HG02571 (cell line): Measurements from ENCODE around the gene MGAT1.
"Not testable (repeated sequence)": the region's sequence is repeated elsewhere in the genome, so short reads cannot be mapped to it uniquely, and the experiment has no call there.

Experiments used
- ATAC-seq: cut with Tn5 transposase; IDR thresholded peaks from one replicate; pipeline ENCODE4 v1.9.1; 2021; ENCODE audit warnings: mild to moderate bottlenecking, moderate library complexity; ENCODE audit not compliant: unreplicated experiment

MGAT1 gene

GRCh38 chr5:180807046-180807445 is 4.4 kb upstream of the MGAT1 start:
- no peak for ATAC-seq

DNA sequence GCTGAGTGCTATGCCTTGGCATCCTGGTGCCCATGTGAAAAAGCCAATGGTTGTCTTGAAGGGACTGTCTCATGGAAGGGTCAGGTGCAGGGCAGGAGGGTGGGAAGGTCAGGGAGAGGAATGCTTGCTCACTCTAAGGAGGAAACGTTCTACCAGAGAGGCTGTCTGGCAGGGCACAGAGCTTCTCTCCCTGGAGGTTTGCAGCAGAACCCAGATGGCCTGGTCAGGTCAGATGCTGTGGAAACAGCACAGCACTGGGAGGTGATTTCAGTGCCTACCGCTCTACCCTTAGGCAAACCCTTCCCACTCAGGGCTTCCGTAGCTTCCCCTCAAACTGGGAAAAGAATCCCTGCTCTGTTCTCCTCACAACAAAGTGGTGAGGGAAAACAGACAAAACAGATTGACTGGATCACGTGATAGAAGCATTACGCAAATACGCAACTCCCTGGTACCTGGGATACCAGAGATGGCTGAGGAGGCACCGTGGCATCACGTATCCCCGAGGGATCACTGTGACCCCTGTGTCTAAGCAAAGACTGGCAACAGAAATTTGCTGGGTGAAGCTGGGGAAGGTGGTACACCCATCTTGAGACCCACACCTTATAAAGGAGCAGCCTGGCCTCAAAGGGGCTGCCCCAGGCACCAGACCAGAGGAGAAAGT is 3.9 kb upstream of the MGAT1 start:
- no peak for ATAC-seq

GRCh38 chr5:180804129-180804618 is 1.6 kb upstream of the MGAT1 start:
- ATAC-seq = no peak

- peak; percentile 60 for ATAC-seq
Measured at GRCh38 chr5:180803181-180804128, 849 bp upstream of the MGAT1 start.

- ATAC-seq = no peak
Measured at GRCh38 chr5:180801596-180802324, 846 bp downstream of the MGAT1 start.

DNA sequence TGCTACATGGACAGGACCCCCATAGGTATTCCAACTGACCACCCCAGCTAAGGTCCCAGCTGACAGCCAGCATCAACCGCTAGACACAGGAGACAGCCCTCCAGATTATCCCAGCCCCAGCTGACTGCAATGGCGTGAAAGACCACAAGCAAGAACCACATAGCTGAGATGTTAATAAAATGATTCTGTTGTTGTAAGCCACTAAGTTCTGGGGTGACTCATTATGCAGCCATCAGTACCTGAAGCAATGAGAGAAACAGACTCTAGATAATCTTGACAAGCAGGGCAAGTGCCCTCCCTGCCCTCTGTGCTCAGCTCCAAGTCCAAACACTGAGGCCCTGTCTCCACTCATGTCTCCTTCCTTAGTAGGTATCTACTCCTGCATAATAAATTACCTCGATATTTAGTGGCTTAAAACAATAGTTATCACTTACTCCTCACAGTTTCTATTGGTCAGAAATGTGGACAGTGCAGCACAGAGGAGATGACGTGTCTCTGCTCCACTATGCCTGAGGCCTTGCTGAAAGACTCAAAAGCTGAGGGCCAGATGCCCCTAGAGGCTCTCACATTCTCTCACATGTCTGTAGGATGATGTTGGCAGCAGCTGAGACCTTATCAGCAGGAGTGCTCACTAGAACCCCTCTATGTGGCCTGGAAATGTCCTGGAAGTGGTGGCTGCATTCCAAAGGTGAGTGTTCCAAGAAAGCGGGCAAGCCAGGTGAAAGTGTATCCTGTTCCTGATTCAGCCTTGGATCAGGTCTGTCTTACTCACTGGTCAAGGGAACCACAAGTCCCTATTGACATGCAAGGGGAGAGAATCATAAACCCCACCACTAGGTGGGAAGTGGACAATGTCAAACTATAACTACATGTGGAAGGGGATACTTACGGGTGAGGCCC is 2.5 kb downstream of the MGAT1 start:
- ATAC-seq = no peak

DNA sequence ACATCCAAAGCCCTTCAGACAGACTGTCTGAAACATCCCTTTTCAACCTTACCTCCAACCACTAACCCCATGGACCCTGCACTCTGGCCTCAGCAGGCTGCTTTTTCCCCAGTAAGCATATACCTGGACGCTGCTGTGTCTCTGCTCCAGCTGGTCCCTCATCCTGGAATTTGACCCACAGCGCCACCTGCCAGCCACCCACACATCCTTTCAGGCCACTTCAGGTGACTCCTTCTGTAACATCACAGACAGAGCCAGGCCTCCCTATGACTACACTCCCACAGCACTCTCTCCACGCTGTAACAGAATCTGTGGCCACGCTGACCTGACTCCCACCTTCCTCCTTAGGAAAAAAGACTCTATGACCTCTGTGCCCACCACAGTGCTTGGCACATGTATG is 3.4 kb downstream of the MGAT1 start:
- ATAC-seq = no peak

GRCh38 chr5:180798193-180798592 is 4.4 kb downstream of the MGAT1 start:
- ATAC-seq = no peak

- no peak for ATAC-seq
Measured at GRCh38 chr5:180797256-180798192, 5.1 kb downstream of the MGAT1 start.

- no peak for ATAC-seq
Measured at GRCh38 chr5:180795771-180796313, 6.8 kb downstream of the MGAT1 start.

GRCh38 chr5:180792965-180793287 is 9.7 kb downstream of the MGAT1 start:
- ATAC-seq = no peak

- no peak for ATAC-seq
Measured at GRCh38 chr5:180792287-180792964, 10.2 kb downstream of the MGAT1 start.

DNA sequence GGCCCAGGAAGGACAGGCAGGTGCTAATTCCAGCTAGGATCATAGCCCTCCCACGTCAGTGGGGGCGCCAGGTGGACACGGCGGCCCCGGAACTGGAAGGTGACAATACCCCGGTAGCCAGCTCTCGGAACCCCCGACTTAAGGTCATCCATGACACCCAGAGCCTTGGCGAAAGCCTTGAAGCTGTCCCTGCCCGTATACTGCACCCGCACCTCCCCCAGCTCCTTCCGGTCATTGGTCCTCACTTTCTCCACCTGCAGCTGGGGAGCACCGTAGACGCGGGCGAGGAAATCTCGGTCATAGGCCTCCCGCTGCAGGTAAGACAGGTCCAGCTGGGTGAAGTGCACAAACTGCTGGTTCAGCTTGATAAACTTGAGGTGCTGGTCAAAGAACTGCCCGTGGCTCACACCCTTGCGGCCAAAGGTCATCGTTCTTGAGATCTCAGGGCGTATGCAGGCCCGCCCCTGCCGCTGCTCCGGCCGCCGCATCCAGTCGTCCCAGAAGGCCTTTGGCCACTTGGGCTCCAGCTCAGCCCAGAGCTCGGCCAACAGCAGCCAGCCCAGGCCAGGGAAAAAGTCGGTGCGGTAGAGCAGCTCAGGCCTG is 10.9 kb downstream of the MGAT1 start:
- no peak for ATAC-seq

- ATAC-seq = no peak
Measured at GRCh38 chr5:180790524-180790923, 12.1 kb downstream of the MGAT1 start.

- no peak for ATAC-seq
Measured at GRCh38 chr5:180790020-180790419, 12.6 kb downstream of the MGAT1 start.

- not testable (repeated sequence) for ATAC-seq
Measured at GRCh38 chr5:180788651-180789410, 13.8 kb downstream of the MGAT1 start.

- no peak for ATAC-seq
Measured at GRCh38 chr5:180787711-180788431, 14.7 kb downstream of the MGAT1 start.
